GM12891 (cell line): ENCODE results near the gene DENND11.

Source experiments
- DNase-seq: peaks from one replicate; pipeline ENCODE4 v3.0.0; 2011; ENCODE audit warnings: low spot score; ENCODE audit not compliant: insufficient read length
- FAIRE-seq: peaks from 2 replicates; lab custom pipeline; 2011; peaks lifted over from hg19 to GRCh38; lab: Jason Lieb, UNC
- PAX5 ChIP-seq: IDR thresholded peaks from 2 replicates; pipeline ENCODE4 v1.6.1; 2011; ENCODE audit warnings: low read length, moderate library complexity, mild to moderate bottlenecking; ENCODE audit not compliant: insufficient read depth, severe bottlenecking
- POLR2A ChIP-seq: IDR thresholded peaks from 2 replicates; pipeline ENCODE4 v1.6.1; 2011; ENCODE audit warnings: low read depth, low read length, control low read depth
- POLR2AphosphoS5 ChIP-seq: IDR thresholded peaks from 2 replicates; pipeline ENCODE4 v1.6.1; 2011; ENCODE audit warnings: low read depth, low read length, control low read depth
- POU2F2 ChIP-seq: IDR thresholded peaks from 2 replicates; pipeline ENCODE4 v1.6.1; 2011; ENCODE audit warnings: low read depth, mild to moderate bottlenecking, control low read depth, low read length, moderate library complexity
- SPI1 ChIP-seq: IDR thresholded peaks from 2 replicates; pipeline ENCODE4 v1.6.1; 2011; ENCODE audit warnings: low read depth, low read length, control low read depth
- TAF1 ChIP-seq: IDR thresholded peaks from 2 replicates; pipeline ENCODE4 v1.6.1; 2011; ENCODE audit warnings: low read depth, low read length, control low read depth

DENND11 gene

DNA sequence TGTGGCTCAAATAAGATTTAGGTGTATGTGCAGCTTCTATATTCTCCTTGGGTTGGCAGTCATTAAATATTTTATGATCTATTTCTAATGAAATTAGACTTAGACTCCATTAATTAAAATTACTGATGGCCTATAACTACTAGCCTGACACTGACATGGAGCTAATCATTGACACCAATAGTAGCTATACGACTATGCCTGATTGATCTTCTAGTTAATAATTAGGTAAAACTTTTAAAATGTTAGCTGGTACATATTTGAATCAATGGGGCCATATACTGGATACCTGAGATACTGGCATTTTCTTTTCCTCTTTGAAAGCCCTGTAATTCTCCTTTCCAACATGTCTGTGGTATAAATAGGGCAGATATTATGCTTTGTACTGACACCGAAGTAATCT lies 20.6 kb upstream of the DENND11 start:
- no peak for FAIRE-seq
- no peak for TF ChIP-seq PAX5
- TF ChIP-seq SPI1: no peak
- no peak for TF ChIP-seq POLR2AphosphoS5
- TF ChIP-seq POLR2A: no peak
- TF ChIP-seq POU2F2: no peak
- no peak for TF ChIP-seq TAF1
- no peak for DNase-seq

DNA sequence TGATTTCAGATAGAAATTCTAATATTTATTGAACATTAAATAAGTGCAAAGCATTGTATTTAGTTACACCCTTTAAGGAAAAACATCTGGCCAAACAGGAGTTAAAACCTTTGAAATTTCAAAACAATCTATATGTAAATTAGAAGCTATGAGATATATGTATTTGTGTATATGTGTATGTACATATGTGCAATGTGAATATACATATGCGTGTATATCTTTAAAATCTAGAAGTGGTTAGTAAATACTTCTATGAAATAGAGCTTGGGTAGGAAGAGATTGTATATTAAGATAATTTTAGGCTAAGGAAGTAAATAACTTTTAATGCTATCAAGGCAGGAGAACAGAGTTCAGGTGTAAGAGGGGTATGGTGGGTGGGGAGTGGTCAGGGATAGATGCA lies 15.5 kb upstream of the DENND11 start:
- TF ChIP-seq POLR2AphosphoS5 (no peak), POLR2A (no peak), TAF1 (no peak), PAX5 (no peak), POU2F2 (no peak), SPI1 (no peak)
- FAIRE-seq: no peak
- DNase-seq: no peak

DNA sequence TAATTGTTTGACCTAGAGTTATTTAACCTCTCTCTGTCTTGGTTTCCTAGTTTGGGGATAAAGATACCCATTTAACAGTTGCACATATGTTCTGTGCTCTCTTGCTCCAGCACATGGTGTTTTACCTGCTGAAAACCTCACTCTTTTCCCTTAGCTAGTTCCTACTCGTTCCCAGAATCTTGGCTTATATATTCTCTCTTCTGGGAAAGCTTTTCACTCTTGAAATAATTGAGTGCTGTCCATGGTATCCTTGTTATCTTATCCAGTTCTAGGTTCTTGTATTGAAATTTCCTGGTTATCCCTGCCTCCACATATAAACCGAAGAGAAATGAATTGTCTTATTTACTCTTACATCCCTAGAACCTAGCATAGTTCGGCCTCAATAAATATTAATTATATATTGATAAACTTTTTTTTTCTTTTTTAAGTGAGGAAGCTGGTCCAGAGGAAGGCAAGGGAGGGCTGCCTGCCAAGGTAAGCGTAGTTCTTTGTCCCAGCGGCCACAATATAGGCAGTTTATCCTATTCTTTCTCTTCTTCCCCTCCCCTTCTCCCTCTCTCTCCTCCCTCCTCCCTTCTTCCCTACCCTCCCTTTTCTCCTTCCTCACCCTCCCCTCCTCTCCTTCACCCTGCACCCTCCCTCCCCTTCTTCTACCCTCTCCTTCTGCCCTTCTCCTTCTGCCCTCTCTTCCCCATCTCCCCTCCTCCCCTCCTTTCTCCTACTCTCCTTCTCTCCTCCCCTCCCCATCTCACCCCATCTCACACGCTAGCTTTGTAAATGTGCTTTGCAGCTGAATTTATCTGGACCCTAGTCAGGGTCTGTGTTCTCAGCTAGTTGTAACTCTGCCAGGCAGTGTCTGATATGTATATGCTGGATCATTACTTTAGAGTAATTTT lies 14.1 kb upstream of the DENND11 start:
- no peak for TF ChIP-seq SPI1
- no peak for TF ChIP-seq POLR2A
- no peak for TF ChIP-seq PAX5
- TF ChIP-seq POLR2AphosphoS5: no peak
- TF ChIP-seq POU2F2: no peak
- TF ChIP-seq TAF1: no peak
- no peak for FAIRE-seq
- no peak for DNase-seq

DNA sequence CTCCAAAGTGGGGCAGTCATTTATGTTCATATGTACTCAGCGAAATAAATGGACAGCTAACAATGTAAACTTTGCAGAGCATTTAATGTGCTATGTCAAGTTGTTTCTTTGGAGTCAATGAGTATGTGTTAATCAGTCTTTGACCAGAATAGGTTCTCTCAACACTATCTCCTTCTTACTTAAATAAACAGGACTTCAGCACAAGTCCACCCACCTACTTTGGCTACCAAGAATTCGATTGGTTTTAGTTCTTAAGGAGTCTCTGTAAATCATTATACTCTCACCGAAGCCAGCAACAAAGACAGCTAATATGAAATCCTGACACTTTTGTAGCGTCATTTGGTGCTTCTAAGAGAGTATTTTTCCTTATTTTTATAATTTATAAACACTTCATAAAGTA lies 13.1 kb upstream of the DENND11 start:
- DNase-seq: no peak
- FAIRE-seq: no peak
- TF ChIP-seq POLR2A (no peak), PAX5 (no peak), SPI1 (no peak), TAF1 (no peak), POLR2AphosphoS5 (no peak)

DNA sequence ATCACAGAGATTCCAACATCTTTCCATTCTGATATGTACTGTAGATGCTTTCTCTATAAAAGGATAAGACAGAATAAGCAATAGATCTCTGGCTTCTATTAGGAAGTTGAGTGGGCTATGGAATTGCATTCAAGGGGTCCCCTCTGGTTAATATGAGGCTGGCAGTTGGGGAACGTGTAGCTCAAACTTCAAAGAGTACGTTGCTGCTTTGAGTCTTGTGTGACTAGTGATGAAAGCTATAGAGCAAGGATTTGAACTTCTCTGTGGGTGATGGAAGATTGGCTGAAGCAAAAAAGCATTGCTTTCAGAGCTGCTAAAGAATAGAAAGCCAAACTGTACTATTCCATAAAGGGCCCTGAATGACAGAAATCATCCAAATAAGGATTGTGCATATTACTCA lies 12.6 kb upstream of the DENND11 start:
- TF ChIP-seq PAX5 (no peak), SPI1 (no peak), POLR2A (no peak), POLR2AphosphoS5 (no peak), POU2F2 (no peak), TAF1 (no peak)
- DNase-seq (no peak), FAIRE-seq (no peak)

DNA sequence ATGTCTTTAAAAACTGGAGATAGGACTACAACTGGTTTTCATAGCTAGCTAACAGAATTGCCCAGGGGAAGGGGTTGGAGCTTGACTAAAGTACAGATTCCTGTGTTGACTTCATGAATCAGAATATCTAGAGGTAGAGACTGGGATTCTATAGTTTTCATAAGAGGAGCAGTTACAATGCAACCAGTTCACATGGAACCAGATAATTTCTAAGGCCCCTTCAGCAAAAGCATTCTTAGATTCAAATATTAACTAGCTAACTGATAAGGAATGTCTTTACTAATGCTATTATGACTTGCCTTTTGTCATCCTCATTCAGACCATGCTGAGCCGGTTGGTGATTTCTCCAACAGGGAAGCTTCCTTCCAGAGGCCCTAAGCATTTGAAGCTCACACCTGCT lies 11.9 kb upstream of the DENND11 start:
- DNase-seq (no peak), FAIRE-seq (no peak)
- TF ChIP-seq POLR2A (no peak), PAX5 (no peak)

DNA sequence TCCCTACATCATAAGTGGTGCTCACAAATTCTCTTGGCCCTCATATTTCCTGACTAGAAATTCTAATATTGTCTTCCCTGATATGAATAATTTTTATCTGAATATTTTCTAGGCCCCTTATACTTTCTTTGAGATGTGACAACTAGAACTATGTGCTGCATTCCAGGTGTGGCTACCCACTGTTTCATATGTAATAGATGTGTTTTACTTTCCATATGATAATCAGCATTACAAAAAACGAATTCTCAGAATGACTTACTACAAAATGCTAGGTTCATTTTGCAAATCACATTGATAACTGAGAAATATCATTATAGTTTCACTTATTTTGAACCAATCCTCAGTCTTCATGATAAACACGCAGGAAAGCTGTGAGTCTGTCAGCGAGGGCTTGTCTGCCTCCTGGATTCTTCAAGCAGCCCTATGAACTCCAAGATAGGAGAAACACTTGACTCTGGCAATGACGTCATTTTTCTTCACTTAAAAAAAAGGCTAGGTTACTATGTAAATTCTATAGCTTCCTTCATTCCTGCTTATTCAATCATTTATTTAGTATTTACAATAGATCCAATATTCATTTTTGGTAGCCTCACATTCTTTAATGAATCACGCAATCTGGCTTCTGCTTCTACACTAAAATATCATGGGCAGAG lies 10.8 kb upstream of the DENND11 start:
- DNase-seq (no peak), FAIRE-seq (no peak)
- TF ChIP-seq SPI1 (no peak), TAF1 (no peak), POLR2AphosphoS5 (no peak), POU2F2 (no peak), PAX5 (no peak), POLR2A (no peak)

DNA sequence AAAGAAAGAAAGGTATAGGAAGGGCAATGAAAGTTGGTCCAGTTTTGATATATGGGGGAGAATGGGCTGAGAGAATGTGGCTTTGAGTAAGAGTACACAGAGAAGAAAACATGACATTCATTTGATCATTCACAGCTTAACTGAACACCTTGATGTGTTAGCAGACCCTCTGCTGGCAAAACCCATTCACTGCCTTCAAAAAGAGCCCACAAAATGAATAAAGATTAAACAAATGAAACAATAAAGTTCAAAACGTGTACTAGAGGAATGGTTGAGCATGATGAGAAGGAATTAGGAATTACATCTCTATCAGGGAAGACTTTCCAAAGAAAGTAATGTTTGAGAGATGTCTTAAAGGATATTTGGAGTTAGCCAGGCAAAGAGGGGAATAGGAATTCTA lies 8.3 kb upstream of the DENND11 start:
- DNase-seq (no peak), FAIRE-seq (no peak)
- TF ChIP-seq TAF1 (no peak), SPI1 (no peak), POLR2A (no peak), POU2F2 (no peak), PAX5 (no peak), POLR2AphosphoS5 (no peak)

DNA sequence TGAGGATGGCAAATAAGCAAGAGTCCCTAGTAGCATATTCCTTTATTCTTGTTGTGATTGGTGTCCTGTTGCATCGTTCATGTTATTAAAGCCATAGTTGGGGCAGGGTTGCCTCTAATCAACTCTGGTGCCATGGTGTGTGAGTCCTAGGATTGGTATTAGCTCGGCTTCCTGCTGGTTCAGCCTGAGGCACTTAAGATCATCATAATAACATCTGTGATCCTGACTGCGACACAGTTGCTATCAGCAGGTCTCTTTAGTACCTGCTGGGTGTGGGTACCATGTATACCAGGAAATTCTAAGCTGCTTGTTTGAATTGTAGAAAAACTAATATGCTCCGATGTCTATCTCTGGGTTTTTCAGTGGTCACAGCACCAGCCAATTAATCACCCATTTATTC lies 7.8 kb upstream of the DENND11 start:
- FAIRE-seq (no peak), DNase-seq (no peak)
- TF ChIP-seq POU2F2: no peak
- no peak for TF ChIP-seq POLR2AphosphoS5
- TF ChIP-seq SPI1: no peak
- no peak for TF ChIP-seq POLR2A
- TF ChIP-seq TAF1: no peak
- TF ChIP-seq PAX5: no peak

DNA sequence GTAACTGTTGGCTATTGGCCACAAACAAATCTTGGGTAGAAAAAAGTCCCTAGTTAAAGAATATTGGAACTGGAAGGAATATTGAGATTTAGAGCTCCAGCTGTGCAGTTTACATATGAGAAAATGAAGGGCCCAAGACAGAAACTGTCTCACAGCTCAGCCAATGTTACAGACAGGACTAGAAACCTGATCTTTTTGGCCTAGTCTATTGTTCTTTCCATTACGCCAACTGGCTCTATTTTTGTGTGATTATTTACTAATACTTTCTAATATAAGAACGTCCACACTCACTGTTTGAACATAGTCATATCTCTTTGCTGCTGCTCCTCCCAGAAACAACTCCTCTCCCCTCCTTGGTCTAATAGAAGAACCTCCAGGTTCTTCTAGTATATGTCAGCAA lies 7.4 kb upstream of the DENND11 start:
- TF ChIP-seq SPI1 (no peak), PAX5 (no peak), POLR2AphosphoS5 (no peak), POU2F2 (no peak), TAF1 (no peak), POLR2A (no peak)
- FAIRE-seq: no peak

DNA sequence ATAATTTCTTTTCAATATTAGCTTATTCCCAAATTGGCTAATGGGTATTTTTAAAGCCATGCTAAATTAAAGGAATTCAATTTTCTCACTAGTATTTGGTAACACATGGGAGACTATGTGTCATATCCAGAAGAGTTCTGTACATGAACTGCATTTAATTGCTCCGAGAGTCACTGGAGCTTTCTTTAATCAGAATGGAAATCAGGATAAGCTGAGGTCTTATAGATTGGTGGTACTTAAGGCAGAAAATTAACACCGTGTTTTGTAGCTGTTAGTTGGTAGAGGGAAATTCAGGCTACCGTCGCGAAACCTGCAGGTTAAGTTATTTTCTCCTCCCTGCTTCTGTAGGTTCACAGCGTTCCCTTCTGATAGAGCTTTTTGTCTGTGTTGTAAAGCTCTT lies 6.4 kb upstream of the DENND11 start, which contains the start of gene WEE2:
TSS of gene WEE2 (plus strand) at position 3 of the 400 bp plus-strand sequence. CDS start 406 bp downstream, outside the sequence.
- TF ChIP-seq POLR2AphosphoS5: no peak
- no peak for TF ChIP-seq PAX5
- TF ChIP-seq TAF1: no peak
- no peak for TF ChIP-seq POU2F2
- no peak for TF ChIP-seq SPI1
- TF ChIP-seq POLR2A: no peak
- no peak for DNase-seq
- no peak for FAIRE-seq

More for the DNA sequence above, 7.4 kb upstream of the DENND11 start:
- no peak for DNase-seq
